GM19438 (cell line): ENCODE data around the gene CYB561D1.

ENCODE experiments used
- ATAC-seq: cut with Tn5 transposase; IDR thresholded peaks from one replicate; pipeline ENCODE4 v1.9.1; 2021; ENCODE audit warnings: low read depth; ENCODE audit not compliant: unreplicated experiment

Gene CYB561D1

GRCh38 chr1:109479311-109479710 is 14.6 kb upstream of the CYB561D1 start:
- ATAC-seq: no peak

GRCh38 chr1:109479901-109480300 is 14.0 kb upstream of the CYB561D1 start:
- no peak for ATAC-seq

- no peak for ATAC-seq
These were observed 12.2 kb upstream of the CYB561D1 start for GRCh38 chr1:109481646-109482045.

GRCh38 chr1:109482242-109482641 is 11.7 kb upstream of the CYB561D1 start:
- no peak for ATAC-seq

GRCh38 chr1:109482791-109483671 is 10.9 kb upstream of the CYB561D1 start:
- ATAC-seq: peak; percentile 34

- ATAC-seq: peak; percentile 79
These were observed 10.0 kb upstream of the CYB561D1 start, which contains the start of gene ATXN7L2 for GRCh38 chr1:109483672-109484518. TSS of gene ATXN7L2 (plus strand) at chr1:109483905. CDS start at chr1:109483954, 49 bp downstream.

GRCh38 chr1:109484519-109484975 is 9.3 kb upstream of the CYB561D1 start:
- ATAC-seq: no peak

GRCh38 chr1:109485001-109485400 is 8.9 kb upstream of the CYB561D1 start:
- ATAC-seq: no peak

GRCh38 chr1:109487261-109487660 is 6.6 kb upstream of the CYB561D1 start:
- ATAC-seq: no peak

- ATAC-seq: no peak
These were observed 5.7 kb upstream of the CYB561D1 start for GRCh38 chr1:109488201-109488600.

GRCh38 chr1:109488696-109489095 is 5.2 kb upstream of the CYB561D1 start:
- ATAC-seq: no peak

GRCh38 chr1:109490029-109490933 is 3.6 kb upstream of the CYB561D1 start:
- ATAC-seq: no peak

- ATAC-seq: no peak
These were observed 3.0 kb upstream of the CYB561D1 start for GRCh38 chr1:109490934-109491302.

GRCh38 chr1:109491372-109491771 is 2.5 kb upstream of the CYB561D1 start:
- no peak for ATAC-seq

GRCh38 chr1:109492779-109493178 is 1.1 kb upstream of the CYB561D1 start:
- no peak for ATAC-seq

GRCh38 chr1:109493227-109493626 is 667 bp upstream of the CYB561D1 start:
- no peak for ATAC-seq

- ATAC-seq: no peak
These were observed 1.8 kb downstream of the CYB561D1 start for GRCh38 chr1:109495738-109496137.

GRCh38 chr1:109497449-109498160 is 3.7 kb downstream of the CYB561D1 start:
- ATAC-seq: no peak

GRCh38 chr1:109498161-109498801 is 4.4 kb downstream of the CYB561D1 start:
- ATAC-seq: no peak
